Motor neuron (in vitro differentiated cells): ENCODE measurements around the gene ZNF518A. TPM values are rescaled to one million over a fixed set of nuclear protein-coding genes. Genes with fewer than 3 reads are reported as not detected.

Source experiments
- ATAC-seq, 8 experiments: fragments of 200-7000 bp; cut with Tn5 transposase; replicated peaks in 6 of 8; 2 replicates each; pipeline ENCODE4 v1.8.0; 2021; ENCODE audit warnings: mild to moderate bottlenecking in 8 of 8, moderate library complexity in 8 of 8
- H3K27ac ChIP-seq, 2 donors: fragments of 250-450 bp; sonication (Bioruptor Pico); 2 replicates each; pipeline ENCODE4 v1.9.0; 2021; ENCODE audit warnings: antibody characterized with exemption in 2 of 2, mild to moderate bottlenecking in 2 of 2, moderate library complexity in 1 of 2
- H3K4me1 ChIP-seq, 2 donors: fragments of 250-450 bp; sonication (Bioruptor Pico); replicated peaks in 1 of 2; 2 replicates each; pipeline ENCODE4 v1.6.1; 2021; ENCODE audit warnings: antibody characterized with exemption in 2 of 2, mild to moderate bottlenecking in 2 of 2, moderate library complexity in 1 of 2
- H3K4me3 ChIP-seq, 5 donors: fragments of 250-450 bp; sonication (Bioruptor Pico); 2 replicates each; pipeline ENCODE4 v1.9.0; 2021; ENCODE audit warnings: antibody characterized with exemption in 5 of 5, mild to moderate bottlenecking in 5 of 5, moderate library complexity in 4 of 5
- WGBS, 10 experiments: fragments of 450-650 bp; shearing (Covaris generic); methylation state at CpG; one replicate each; pipeline ENCODE4 v1.0.0; 2022; 5-methylcytosine and 5-hydroxymethylcytosine counted together
- in situ Hi-C, 9 experiments: fragments of 400-800 bp; cut with MboI; loops; one replicate each; pipeline ENCODE4 v1.15.0; 2021; ENCODE audit warnings: low sequenced_read_pairs in 9 of 9, low pct_unique_long_range_greater_than_20kb in 2 of 9; ENCODE audit not compliant: unreplicated experiment in 9 of 9
- total RNA-seq, 8 experiments: library from RNA; unstranded; fragments of 300-600 nt; gene quantifications; 2 replicates each; pipeline versions ENCODE4 v1.2.3 to v1.2.4, GENCODE V29; 2022

Gene ZNF518A, protein sequence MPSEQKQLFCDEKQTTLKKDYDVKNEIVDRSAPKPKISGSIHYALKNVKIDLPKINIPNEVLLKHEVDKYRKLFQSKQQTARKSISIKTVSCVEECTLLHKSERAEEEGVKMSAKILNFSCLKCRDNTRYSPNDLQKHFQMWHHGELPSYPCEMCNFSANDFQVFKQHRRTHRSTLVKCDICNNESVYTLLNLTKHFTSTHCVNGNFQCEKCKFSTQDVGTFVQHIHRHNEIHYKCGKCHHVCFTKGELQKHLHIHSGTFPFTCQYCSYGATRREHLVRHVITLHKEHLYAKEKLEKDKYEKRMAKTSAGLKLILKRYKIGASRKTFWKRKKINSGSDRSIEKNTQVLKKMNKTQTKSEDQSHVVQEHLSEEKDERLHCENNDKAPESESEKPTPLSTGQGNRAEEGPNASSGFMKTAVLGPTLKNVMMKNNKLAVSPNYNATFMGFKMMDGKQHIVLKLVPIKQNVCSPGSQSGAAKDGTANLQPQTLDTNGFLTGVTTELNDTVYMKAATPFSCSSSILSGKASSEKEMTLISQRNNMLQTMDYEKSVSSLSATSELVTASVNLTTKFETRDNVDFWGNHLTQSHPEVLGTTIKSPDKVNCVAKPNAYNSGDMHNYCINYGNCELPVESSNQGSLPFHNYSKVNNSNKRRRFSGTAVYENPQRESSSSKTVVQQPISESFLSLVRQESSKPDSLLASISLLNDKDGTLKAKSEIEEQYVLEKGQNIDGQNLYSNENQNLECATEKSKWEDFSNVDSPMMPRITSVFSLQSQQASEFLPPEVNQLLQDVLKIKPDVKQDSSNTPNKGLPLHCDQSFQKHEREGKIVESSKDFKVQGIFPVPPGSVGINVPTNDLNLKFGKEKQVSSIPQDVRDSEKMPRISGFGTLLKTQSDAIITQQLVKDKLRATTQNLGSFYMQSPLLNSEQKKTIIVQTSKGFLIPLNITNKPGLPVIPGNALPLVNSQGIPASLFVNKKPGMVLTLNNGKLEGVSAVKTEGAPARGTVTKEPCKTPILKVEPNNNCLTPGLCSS (N-terminal part only)
- total RNA-seq, result 10 to 100 TPM; 15.1 to 36.7 (median 26.0) TPM

GRCh38 chr10:96129387-96130325, at the start of gene ZNF518A:
Gene ZNF518A, plus strand, starts transcription at chr10:96130297. Its CDS starts 26,026 bp downstream, at chr10:96156323.
- Histone ChIP-seq H3K4me3 (peak within 1 kb of the TSS; percentile 67 to 86 (median 82)), H3K4me1 (peaks cover 11 to 19% of the 10 kb centered on the region in 2 donors), H3K27ac (peak within 1 kb of the TSS; percentile 96 to 97)
- ATAC-seq, result peak; percentile 85 to 93 (median 91)
- in situ Hi-C loops, result no loop called here
- 7 to 67% (median 17%) methylated on average over 1 to 39 of the region's 48 CpGs for WGBS, 10 experiments

GRCh38 chr10:96082153-96082552, 47.9 kb upstream of the ZNF518A start:
- Histone ChIP-seq H3K4me1 (no peaks in the 10 kb centered on the region), H3K4me3 (no peak overlapping the region), H3K27ac (no peak overlapping the region)
- no peak for ATAC-seq
- WGBS, 10 experiments, result 84 to 100% (median 96%) methylated on average over 1 to 2 of the region's 2 CpGs; no CpG with 5 or more reads in 2 of the 10 experiments
- in situ Hi-C loops, result no loop called here

- Histone ChIP-seq H3K4me1 (no peaks in the 10 kb centered on the region), H3K27ac (no peak overlapping the region), H3K4me3 (no peak overlapping the region)
- WGBS, 10 experiments, result 50 to 88% (median 74%) methylated on average over 1 of the region's 1 CpG; no CpG with 5 or more reads in 6 of the 10 experiments
- no peak for ATAC-seq
- in situ Hi-C loops, result no loop called here
These were observed 47.3 kb upstream of the ZNF518A start for GRCh38 chr10:96082748-96083147.

- 70 to 100% (median 81%) methylated on average over 1 to 2 of the region's 2 CpGs for WGBS, 10 experiments
- no peak overlapping the region for H3K27ac ChIP-seq
- H3K4me1 ChIP-seq, result no peaks in the 10 kb centered on the region
- H3K4me3 ChIP-seq, result no peak overlapping the region
- in situ Hi-C loops, result no loop called here
- ATAC-seq, result no peak
These were observed 41.0 kb upstream of the ZNF518A start for GRCh38 chr10:96089116-96089515.

DNA sequence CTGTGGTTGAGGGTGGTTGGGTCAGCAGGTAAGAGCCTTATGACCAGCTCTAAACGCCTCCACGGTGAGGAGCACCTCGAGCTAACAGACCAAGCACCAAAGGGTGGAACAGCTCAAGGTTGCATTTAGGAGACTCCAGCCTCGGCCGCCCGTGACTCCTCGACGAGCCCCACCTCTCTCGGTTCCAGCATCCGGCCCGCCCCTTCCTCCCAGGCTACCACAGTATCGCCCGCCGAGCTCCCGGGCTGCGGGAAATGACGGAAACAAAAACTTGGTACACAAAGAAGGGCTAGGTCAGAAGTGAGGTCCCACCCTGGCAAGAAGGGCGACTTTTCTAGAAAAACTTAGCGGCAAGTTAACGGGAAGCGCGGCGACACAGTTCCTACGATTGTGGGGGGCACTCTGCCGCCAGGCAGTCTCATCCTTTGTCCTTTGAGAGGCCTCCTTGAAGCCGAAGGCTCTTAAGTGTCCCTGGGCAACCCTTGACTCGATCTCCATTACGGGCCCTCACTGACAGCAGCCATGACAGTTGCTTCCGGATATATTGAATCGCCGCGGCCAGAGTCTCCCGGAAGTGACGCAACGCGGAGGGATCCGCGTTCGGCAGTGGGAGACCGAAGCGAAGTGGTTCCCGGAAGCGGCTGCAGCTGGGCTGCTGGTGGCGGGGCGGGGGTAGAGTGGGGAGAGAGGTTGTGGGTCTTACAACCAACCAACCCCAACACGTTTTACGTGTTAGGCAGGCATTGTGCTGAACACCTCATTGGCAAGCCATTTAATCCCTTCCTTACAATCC, 40.2 kb upstream of the ZNF518A start:
- no peaks in the 10 kb centered on the region for H3K4me1 ChIP-seq
- no peak overlapping the region for H3K27ac ChIP-seq
- in situ Hi-C loops, result no loop called here
- 0 to 100% (median 92%) methylated on average over 1 to 33 of the region's 47 CpGs; no CpG with 5 or more reads in 3 of the 10 experiments for WGBS, 10 experiments
- ATAC-seq, result peak in 5 of 8 experiments; percentile 37 to 97 (median 95)
- H3K4me3 ChIP-seq, result no peak overlapping the region

DNA sequence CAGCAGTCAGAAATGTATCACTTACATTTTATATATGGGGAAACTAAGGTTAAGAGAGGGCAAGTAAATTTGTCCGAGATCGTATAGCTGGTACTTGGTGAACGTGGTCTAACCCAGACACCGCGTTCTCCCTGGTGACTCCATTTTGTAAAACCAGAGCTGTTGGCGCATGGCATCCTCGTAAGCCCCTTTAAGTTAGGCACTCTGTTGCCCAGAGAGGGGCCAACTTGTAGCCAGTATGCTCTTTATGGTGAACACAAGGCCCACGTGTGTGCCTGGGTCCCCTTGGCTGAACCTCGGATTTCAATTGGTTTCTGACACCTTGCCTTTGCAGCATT, 39.7 kb upstream of the ZNF518A start:
- 67 to 92% (median 76%) methylated on average over 2 to 8 of the region's 9 CpGs; no CpG with 5 or more reads in 6 of the 10 experiments for WGBS, 10 experiments
- in situ Hi-C loops, result no loop called here
- Histone ChIP-seq H3K27ac (no peak overlapping the region), H3K4me3 (no peak overlapping the region), H3K4me1 (no peaks in the 10 kb centered on the region)
- ATAC-seq, result no peak

DNA sequence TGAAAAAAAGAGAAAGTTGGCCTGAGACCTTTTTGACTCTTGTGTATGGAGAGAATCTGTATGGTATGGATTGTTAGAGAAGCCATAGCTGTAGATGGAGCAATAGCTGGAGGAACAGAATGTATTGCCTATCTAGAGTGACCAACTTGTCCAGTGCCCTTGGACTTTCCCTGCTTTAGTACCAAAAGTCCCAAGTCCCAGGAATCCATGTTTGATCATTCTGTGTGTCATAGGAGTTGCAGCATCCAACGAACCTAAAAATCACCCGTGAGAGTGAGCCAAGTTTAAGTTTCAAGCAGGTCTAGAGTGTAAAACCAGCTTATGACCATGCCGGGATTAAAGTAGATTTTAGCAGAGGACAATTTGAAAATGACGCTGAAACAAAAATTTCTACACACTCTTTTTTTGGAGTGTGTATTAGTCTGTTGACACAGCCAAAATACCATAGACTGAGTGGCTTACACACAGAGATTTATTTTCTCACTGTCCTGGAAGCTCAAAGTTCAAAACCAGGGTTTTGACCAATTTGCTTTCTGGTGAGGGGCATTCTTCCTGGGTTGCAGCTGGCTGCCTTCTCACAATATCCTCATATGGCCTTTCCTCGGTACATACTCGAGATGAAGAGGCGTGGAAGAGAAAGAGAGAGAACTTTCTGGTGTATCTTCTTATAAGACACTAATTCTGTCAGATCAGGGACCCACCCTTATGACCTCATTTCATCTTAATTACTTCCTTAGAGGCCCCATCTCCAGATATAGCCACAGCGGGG, 36.9 kb upstream of the ZNF518A start:
- Histone ChIP-seq H3K4me1 (no peaks in the 10 kb centered on the region), H3K27ac (no peak overlapping the region), H3K4me3 (no peak overlapping the region)
- in situ Hi-C loops, result no loop called here
- WGBS, 10 experiments, result 13 to 93% (median 84%) methylated on average over 2 to 7 of the region's 8 CpGs; no CpG with 5 or more reads in 2 of the 10 experiments
- no peak for ATAC-seq

GRCh38 chr10:96093948-96094347, 36.1 kb upstream of the ZNF518A start:
- Histone ChIP-seq H3K4me3 (no peak overlapping the region), H3K4me1 (no peaks in the 10 kb centered on the region), H3K27ac (no peak overlapping the region)
- in situ Hi-C loops, result no loop called here
- WGBS, 10 experiments, result 20 to 100% (median 50%) methylated on average over 1 to 2 of the region's 2 CpGs; no CpG with 5 or more reads in 3 of the 10 experiments
- no peak for ATAC-seq

GRCh38 chr10:96096958-96097357, 33.1 kb upstream of the ZNF518A start:
- Histone ChIP-seq H3K4me3 (no peak overlapping the region), H3K4me1 (no peaks in the 10 kb centered on the region), H3K27ac (no peak overlapping the region)
- 0 to 100% (median 69%) methylated on average over 1 of the region's 1 CpG; no CpG with 5 or more reads in 3 of the 10 experiments for WGBS, 10 experiments
- ATAC-seq, result no peak
- in situ Hi-C loops, result no loop called here

GRCh38 chr10:96097865-96098264, 32.2 kb upstream of the ZNF518A start:
- 20 to 100% (median 65%) methylated on average over 1 to 3 of the region's 3 CpGs for WGBS, 10 experiments
- Histone ChIP-seq H3K4me3 (no peak overlapping the region), H3K4me1 (no peaks in the 10 kb centered on the region), H3K27ac (no peak overlapping the region)
- ATAC-seq, result no peak
- in situ Hi-C loops, result no loop called here

DNA sequence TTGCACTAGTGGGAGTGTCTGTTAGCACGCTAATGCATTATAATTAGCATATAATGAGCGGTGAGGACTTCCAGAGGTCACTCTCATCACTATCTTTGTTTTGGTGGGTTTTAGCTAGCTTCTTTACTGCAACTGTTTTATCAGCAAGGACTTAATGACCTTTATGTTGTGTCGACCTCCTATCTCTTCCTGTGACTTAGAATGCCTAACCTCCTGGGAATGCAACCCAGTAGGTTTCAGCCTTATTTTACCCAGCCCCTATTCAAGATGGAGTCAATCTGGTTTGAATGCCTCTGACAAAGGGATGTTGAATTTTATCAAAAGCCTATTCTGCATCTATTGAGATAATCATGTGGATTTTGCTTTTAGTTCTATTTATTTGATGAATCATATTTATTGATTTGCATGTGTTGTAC, 22.5 kb upstream of the ZNF518A start:
- 7 to 100% (median 60%) methylated on average over 1 to 3 of the region's 3 CpGs; no CpG with 5 or more reads in 3 of the 10 experiments for WGBS, 10 experiments
- no peaks in the 10 kb centered on the region for H3K4me1 ChIP-seq
- in situ Hi-C loops, result no loop called here
- no peak overlapping the region for H3K4me3 ChIP-seq
- no peak for ATAC-seq
- H3K27ac ChIP-seq, result no peak overlapping the region
